Type B pancreatic cell (in vitro differentiated cells): ENCODE measurements around the gene NAA25. TPM values are rescaled to one million over a fixed set of nuclear protein-coding genes. Genes with fewer than 3 reads are reported as not detected.

Experiments used
- DNase-seq: peaks from one replicate; pipeline ENCODE4 v3.0.0; 2021; ENCODE audit warnings: mixed read lengths; ENCODE audit not compliant: unreplicated experiment; ENCODE audit errors: extremely low spot score
- H3K27ac Mint-ChIP-seq: 2 replicates; pipeline ENCODE4 v1.8.0; 2021; ENCODE audit warnings: mild to moderate bottlenecking, mixed read lengths
- H3K27me3 Mint-ChIP-seq: 2 replicates; pipeline ENCODE4 v1.8.0; 2021; ENCODE audit warnings: mixed read lengths
- H3K36me3 Mint-ChIP-seq: 2 replicates; pipeline ENCODE4 v1.8.0; 2021; ENCODE audit warnings: mixed read lengths
- H3K4me1 Mint-ChIP-seq: one replicate; pipeline ENCODE4 v1.8.0; 2021; ENCODE audit warnings: mixed read lengths; ENCODE audit not compliant: unreplicated experiment
- H3K4me3 Mint-ChIP-seq: 2 replicates; pipeline ENCODE4 v1.8.0; 2021; ENCODE audit warnings: mild to moderate bottlenecking, mixed read lengths
- H3K9me3 Mint-ChIP-seq: 2 replicates; pipeline ENCODE4 v1.8.0; 2021; ENCODE audit warnings: mixed read lengths
- CTCF ChIP-seq: fragments of 200-600 bp; sonication (generic); conservative IDR thresholded peaks from 2 replicates; pipeline ENCODE4 v1.5.0; 2021; ENCODE audit warnings: antibody characterized with exemption, mild to moderate bottlenecking
- total RNA-seq: library from RNA; stranded (reverse); gene quantifications from 2 replicates; pipeline ENCODE4 v1.2.1, GENCODE V29; 2021; ENCODE audit warnings: low replicate concordance

NAA25 gene
- total RNA-seq, 1 donor from 2014 or later: 35.9 TPM

GRCh38 chr12:112130441-112130998 is 21.9 kb upstream of the NAA25 start:
- H3K4me3 Mint-ChIP-seq: no peak overlapping the region
- no peak for TF ChIP-seq CTCF
- peak overlapping the region; percentile 7 for H3K27ac Mint-ChIP-seq
- no peaks in the 10 kb centered on the region for H3K27me3 Mint-ChIP-seq
- H3K9me3 Mint-ChIP-seq: no peaks in the 10 kb centered on the region
- DNase-seq: no peak
- peaks cover 3% of the 10 kb centered on the region for H3K36me3 Mint-ChIP-seq
- H3K4me1 Mint-ChIP-seq: peaks cover 9% of the 10 kb centered on the region

GRCh38 chr12:112126911-112127310 is 18.3 kb upstream of the NAA25 start:
- no peak for TF ChIP-seq CTCF
- H3K4me1 Mint-ChIP-seq: peaks cover 23% of the 10 kb centered on the region
- H3K27me3 Mint-ChIP-seq: no peaks in the 10 kb centered on the region
- DNase-seq: no peak
- peak overlapping the region; percentile 75 for H3K27ac Mint-ChIP-seq
- no peaks in the 10 kb centered on the region for H3K36me3 Mint-ChIP-seq
- H3K9me3 Mint-ChIP-seq: no peaks in the 10 kb centered on the region
- peak overlapping the region; percentile 84 for H3K4me3 Mint-ChIP-seq

- no peak for TF ChIP-seq CTCF
- Mint-ChIP-seq H3K4me1 (peaks cover 26% of the 10 kb centered on the region), H3K4me3 (peak overlapping the region; percentile 84), H3K36me3 (no peaks in the 10 kb centered on the region), H3K27me3 (no peaks in the 10 kb centered on the region), H3K9me3 (no peaks in the 10 kb centered on the region), H3K27ac (peak overlapping the region; percentile 75)
- no peak for DNase-seq
These were observed 17.4 kb upstream of the NAA25 start for GRCh38 chr12:112126000-112126438.

GRCh38 chr12:112125250-112125999 is 16.8 kb upstream of the NAA25 start, which contains the start of gene TRAFD1:
TSS of gene TRAFD1 (plus strand) at chr12:112125560. CDS start at chr12:112130523, 4,963 bp downstream.
- Mint-ChIP-seq H3K9me3 (no peaks in the 10 kb centered on the region), H3K27me3 (no peaks in the 10 kb centered on the region), H3K27ac (peak within 1 kb of the TSS; percentile 75), H3K4me1 (peaks cover 30% of the 10 kb centered on the region), H3K36me3 (no peaks in the 10 kb centered on the region), H3K4me3 (peak within 1 kb of the TSS; percentile 84)
- DNase-seq: peak; percentile 99
- no peak for TF ChIP-seq CTCF

- TF ChIP-seq CTCF: no peak
- no peaks in the 10 kb centered on the region for H3K27me3 Mint-ChIP-seq
- no peak for DNase-seq
- H3K9me3 Mint-ChIP-seq: no peaks in the 10 kb centered on the region
- peaks cover 30% of the 10 kb centered on the region for H3K4me1 Mint-ChIP-seq
- no peaks in the 10 kb centered on the region for H3K36me3 Mint-ChIP-seq
- H3K27ac Mint-ChIP-seq: peak overlapping the region; percentile 29
- H3K4me3 Mint-ChIP-seq: peak overlapping the region; percentile 84
These were observed 16.3 kb upstream of the NAA25 start for GRCh38 chr12:112124918-112125249.
